GM18907 (cell line): Measurements from ENCODE around the gene SKA3.

Source experiments
- ATAC-seq: cut with Tn5 transposase; IDR thresholded peaks from one replicate; pipeline ENCODE4 v1.9.1; 2021; ENCODE audit warnings: mild to moderate bottlenecking, moderate library complexity; ENCODE audit not compliant: unreplicated experiment

Gene SKA3

GRCh38 chr13:21117104-21117809, 59.1 kb downstream of the SKA3 start:
- no peak for ATAC-seq

GRCh38 chr13:21116141-21116540, 60.2 kb downstream of the SKA3 start:
- ATAC-seq = no peak

GRCh38 chr13:21115231-21115630, 61.1 kb downstream of the SKA3 start:
- no peak for ATAC-seq

- ATAC-seq = no peak
Measured at GRCh38 chr13:21111546-21111945, 64.8 kb downstream of the SKA3 start.

GRCh38 chr13:21109168-21109567, 67.2 kb downstream of the SKA3 start:
- no peak for ATAC-seq

GRCh38 chr13:21106089-21106488, 70.3 kb downstream of the SKA3 start:
- no peak for ATAC-seq

- ATAC-seq = no peak
Measured at GRCh38 chr13:21104199-21105019, 71.9 kb downstream of the SKA3 start.
